Liver (tissue), 9 donors: ENCODE results near the gene OMG. TPM values are rescaled to one million over a fixed set of nuclear protein-coding genes. Genes with fewer than 3 reads are reported as not detected.

Source experiments
- DNase-seq: peaks from one replicate; pipeline ENCODE4 v3.0.0-alpha.2; 2017; ENCODE audit warnings: low spot score
- H3K27ac ChIP-seq, 2 donors: one replicate each; pipeline ENCODE4 v1.7.0; 2013; ENCODE audit warnings: inconsistent platforms in 2 of 2, low read length in 2 of 2, control low read depth in 1 of 2, low read depth in 1 of 2, mild to moderate bottlenecking in 1 of 2
- H3K27me3 ChIP-seq, 4 donors: one replicate each; pipeline versions ENCODE4 v1.6.1 to v1.7.0; 2013; ENCODE audit warnings: low read length in 3 of 4, inconsistent platforms in 1 of 4, mild to moderate bottlenecking in 1 of 4, moderate library complexity in 1 of 4; ENCODE audit not compliant: control insufficient read depth in 4 of 4, insufficient read depth in 4 of 4
- H3K36me3 ChIP-seq, 4 donors: one replicate each; pipeline versions ENCODE4 v1.6.1 to v1.7.0; 2013; ENCODE audit warnings: low read length in 3 of 4, mild to moderate bottlenecking in 3 of 4, low read depth in 1 of 4, moderate library complexity in 1 of 4; ENCODE audit not compliant: control insufficient read depth in 4 of 4, insufficient read depth in 3 of 4
- H3K4me1 ChIP-seq, 4 donors: one replicate each; pipeline versions ENCODE4 v1.6.1 to v1.7.0; 2013; ENCODE audit warnings: low read length in 3 of 4, mild to moderate bottlenecking in 3 of 4, moderate library complexity in 1 of 4; ENCODE audit not compliant: control insufficient read depth in 4 of 4, insufficient read depth in 4 of 4
- H3K4me3 ChIP-seq, 3 donors: one replicate each; pipeline versions ENCODE4 v1.6.1 to v1.7.0; 2013; ENCODE audit warnings: low read length in 3 of 3, control low read depth in 1 of 3, low read depth in 1 of 3, mild to moderate bottlenecking in 1 of 3
- H3K9ac ChIP-seq, 2 donors: one replicate each; pipeline ENCODE4 v1.7.0; 2013; ENCODE audit warnings: low read length in 2 of 2, mild to moderate bottlenecking in 2 of 2, moderate library complexity in 2 of 2, control low read depth in 1 of 2, low read depth in 1 of 2
- H3K9me3 ChIP-seq, 4 donors: one replicate each; pipeline versions ENCODE4 v1.6.1 to v1.7.0; 2013; ENCODE audit warnings: low read length in 3 of 4; ENCODE audit not compliant: control insufficient read depth in 4 of 4
- EGR1 ChIP-seq, 2 donors: IDR thresholded peaks; 2 replicates each; pipeline ENCODE4 v1.6.1; 2016 to 2018; ENCODE audit warnings: antibody characterized with exemption in 2 of 2, low read depth in 2 of 2
- FOXA2 ChIP-seq: IDR thresholded peaks from 2 replicates; pipeline ENCODE4 v1.6.1; 2016; ENCODE audit warnings: antibody characterized with exemption
- GABPA ChIP-seq, 2 donors: IDR thresholded peaks in 1 of 2; conservative IDR thresholded peaks in 1 of 2; 2 replicates each; pipeline ENCODE4 v1.6.1; 2016; ENCODE audit warnings: antibody characterized with exemption in 2 of 2, mild to moderate bottlenecking in 1 of 2, moderate library complexity in 1 of 2
- HNF4A ChIP-seq, 2 donors: conservative IDR thresholded peaks; 2 replicates each; pipeline ENCODE4 v1.6.1; 2016; ENCODE audit warnings: antibody characterized with exemption in 2 of 2, mild to moderate bottlenecking in 2 of 2
- HNF4G ChIP-seq: IDR thresholded peaks from 2 replicates; pipeline ENCODE4 v1.6.1; 2016; ENCODE audit warnings: antibody characterized with exemption
- JUND ChIP-seq, 2 donors: IDR thresholded peaks; 2 replicates each; pipeline ENCODE4 v1.6.1; 2016; ENCODE audit warnings: antibody characterized with exemption in 2 of 2
- NR2F2 ChIP-seq: IDR thresholded peaks from 2 replicates; pipeline ENCODE4 v1.6.1; 2016; ENCODE audit warnings: antibody characterized with exemption
- RAD21 ChIP-seq, 2 donors: IDR thresholded peaks; 2 replicates each; pipeline ENCODE4 v1.6.1; 2016; ENCODE audit warnings: antibody characterized with exemption in 2 of 2, mild to moderate bottlenecking in 2 of 2
- RXRA ChIP-seq, 2 donors: IDR thresholded peaks; 2 replicates each; pipeline ENCODE4 v1.6.1; 2017 to 2018; ENCODE audit warnings: antibody characterized with exemption in 2 of 2, mild to moderate bottlenecking in 1 of 2
- SP1 ChIP-seq: IDR thresholded peaks from 2 replicates; pipeline ENCODE4 v1.6.1; 2018; ENCODE audit warnings: antibody characterized with exemption, mild to moderate bottlenecking
- TAF1 ChIP-seq: conservative IDR thresholded peaks from 2 replicates; pipeline ENCODE4 v1.6.1; 2016; ENCODE audit warnings: antibody characterized with exemption, mild to moderate bottlenecking
- YY1 ChIP-seq: IDR thresholded peaks from 2 replicates; pipeline ENCODE4 v1.6.1; 2016; ENCODE audit warnings: antibody characterized with exemption, mild to moderate bottlenecking
- WGBS: extraction: QIAGEN DNeasy Blood & Tissue Kit; methylation state at CpG from one replicate; pipeline ENCODE4 v1.1.7; 2013; 5-methylcytosine and 5-hydroxymethylcytosine counted together
- polyA plus RNA-seq, 2 donors: library from polyadenylated mRNA; stranded (reverse) in 1 of 2; unstranded in 1 of 2; fragments of 200-250 nt in 1 of 2; fragments of >200 nt in 1 of 2; fragmentation: Nextera tagmentation in 1 of 2; extraction: Ambion mirVana in 1 of 2; gene quantifications; one replicate each; pipeline versions ENCODE4 v1.2.1 to v1.2.3, GENCODE V29; 2013 to 2015
- total RNA-seq, 2 donors: library from RNA; depleted of rRNA; stranded (reverse); fragments of >200 nt; gene quantifications; one replicate each; pipeline ENCODE4 v1.2.3, GENCODE V29; 2014
- TF ChIP-seq, protein P1 (sequence below): IDR thresholded peaks from 2 replicates; pipeline ENCODE4 v1.6.1; 2016; ENCODE audit warnings: antibody characterized with exemption
- TF ChIP-seq, protein P2 (sequence below): fragments of 150-350 bp; IDR thresholded peaks from 2 replicates; pipeline ENCODE4 v1.5.1; 2017; ENCODE audit warnings: improper control_type of control experiment, low read depth, low read length; ENCODE audit not compliant: missing input control
- TF ChIP-seq, protein P3 (sequence below): IDR thresholded peaks from 2 replicates; pipeline ENCODE4 v1.6.1; 2016; ENCODE audit warnings: antibody characterized with exemption, mild to moderate bottlenecking
- TF ChIP-seq, protein P4 (sequence below): IDR thresholded peaks from 2 replicates; pipeline ENCODE4 v1.6.1; 2016; ENCODE audit warnings: antibody characterized with exemption
- TF ChIP-seq, protein P5 (sequence below): IDR thresholded peaks from 2 replicates; pipeline ENCODE4 v1.6.1; 2016; ENCODE audit warnings: antibody characterized with exemption
- donor health status: healthy.
- donor health status: healthy.
- donor health status: healthy.
- donor health status: healthy.
- donor health status: healthy.

Gene OMG
- total and polyA plus RNA-seq, 4 donors, result 0.05 to 2.1 (median 0.19) TPM

DNA sequence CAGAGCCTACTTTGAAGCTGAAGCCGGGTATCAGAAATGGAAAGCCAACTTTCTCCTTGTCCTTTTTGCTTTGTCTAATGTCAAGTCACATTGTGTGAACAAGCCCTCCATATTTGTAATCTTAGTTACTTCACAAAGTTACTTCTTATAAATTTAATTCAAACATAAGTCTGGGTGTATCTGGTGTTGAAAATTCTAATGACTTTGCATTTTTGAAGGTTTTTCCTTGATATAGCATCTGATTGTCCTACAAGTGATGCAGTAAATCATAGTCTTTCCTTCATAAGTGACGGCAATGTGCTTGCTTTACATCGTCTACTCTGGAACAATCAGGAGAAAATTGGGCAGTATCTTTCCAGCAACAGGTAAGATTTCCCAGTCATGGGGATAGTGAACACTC lies 36.9 kb downstream of the OMG start:
- H3K27ac ChIP-seq, result no peak overlapping the region
- H3K27me3 ChIP-seq, result no peaks in the 10 kb centered on the region
- no peaks in the 10 kb centered on the region for H3K4me1 ChIP-seq
- H3K36me3 ChIP-seq, result peaks cover 1 to 9% (median 4%) of the 10 kb centered on the region in 4 donors
- H3K4me3 ChIP-seq, result no peak overlapping the region
- H3K9ac ChIP-seq, result no peak overlapping the region
- no peaks in the 10 kb centered on the region for H3K9me3 ChIP-seq
- TF ChIP-seq RAD21 (IDR thresholded peaks at IDR 0.05) (no peak), FOXA2 (no peak), YY1 (no peak), GABPA (IDR thresholded peaks at IDR 0.05 in 1 of 2, conservative IDR thresholded peaks at IDR 0.05 in 1 of 2) (no peak), NR2F2 (no peak), RXRA (IDR thresholded peaks at IDR 0.05) (no peak), JUND (IDR thresholded peaks at IDR 0.05) (no peak), SP1 (no peak), TAF1 (no peak), HNF4G (no peak), EGR1 (IDR thresholded peaks at IDR 0.05; ENCODE audit: low read depth in 2 of 2) (no peak)
- TF ChIP-seq, protein P1, sequence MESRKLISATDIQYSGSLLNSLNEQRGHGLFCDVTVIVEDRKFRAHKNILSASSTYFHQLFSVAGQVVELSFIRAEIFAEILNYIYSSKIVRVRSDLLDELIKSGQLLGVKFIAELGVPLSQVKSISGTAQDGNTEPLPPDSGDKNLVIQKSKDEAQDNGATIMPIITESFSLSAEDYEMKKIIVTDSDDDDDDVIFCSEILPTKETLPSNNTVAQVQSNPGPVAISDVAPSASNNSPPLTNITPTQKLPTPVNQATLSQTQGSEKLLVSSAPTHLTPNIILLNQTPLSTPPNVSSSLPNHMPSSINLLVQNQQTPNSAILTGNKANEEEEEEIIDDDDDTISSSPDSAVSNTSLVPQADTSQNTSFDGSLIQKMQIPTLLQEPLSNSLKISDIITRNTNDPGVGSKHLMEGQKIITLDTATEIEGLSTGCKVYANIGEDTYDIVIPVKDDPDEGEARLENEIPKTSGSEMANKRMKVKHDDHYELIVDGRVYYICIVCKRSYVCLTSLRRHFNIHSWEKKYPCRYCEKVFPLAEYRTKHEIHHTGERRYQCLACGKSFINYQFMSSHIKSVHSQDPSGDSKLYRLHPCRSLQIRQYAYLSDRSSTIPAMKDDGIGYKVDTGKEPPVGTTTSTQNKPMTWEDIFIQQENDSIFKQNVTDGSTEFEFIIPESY, result no peak
- TF ChIP-seq, protein P2, sequence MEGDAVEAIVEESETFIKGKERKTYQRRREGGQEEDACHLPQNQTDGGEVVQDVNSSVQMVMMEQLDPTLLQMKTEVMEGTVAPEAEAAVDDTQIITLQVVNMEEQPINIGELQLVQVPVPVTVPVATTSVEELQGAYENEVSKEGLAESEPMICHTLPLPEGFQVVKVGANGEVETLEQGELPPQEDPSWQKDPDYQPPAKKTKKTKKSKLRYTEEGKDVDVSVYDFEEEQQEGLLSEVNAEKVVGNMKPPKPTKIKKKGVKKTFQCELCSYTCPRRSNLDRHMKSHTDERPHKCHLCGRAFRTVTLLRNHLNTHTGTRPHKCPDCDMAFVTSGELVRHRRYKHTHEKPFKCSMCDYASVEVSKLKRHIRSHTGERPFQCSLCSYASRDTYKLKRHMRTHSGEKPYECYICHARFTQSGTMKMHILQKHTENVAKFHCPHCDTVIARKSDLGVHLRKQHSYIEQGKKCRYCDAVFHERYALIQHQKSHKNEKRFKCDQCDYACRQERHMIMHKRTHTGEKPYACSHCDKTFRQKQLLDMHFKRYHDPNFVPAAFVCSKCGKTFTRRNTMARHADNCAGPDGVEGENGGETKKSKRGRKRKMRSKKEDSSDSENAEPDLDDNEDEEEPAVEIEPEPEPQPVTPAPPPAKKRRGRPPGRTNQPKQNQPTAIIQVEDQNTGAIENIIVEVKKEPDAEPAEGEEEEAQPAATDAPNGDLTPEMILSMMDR, result no peak
- TF ChIP-seq, protein P3, sequence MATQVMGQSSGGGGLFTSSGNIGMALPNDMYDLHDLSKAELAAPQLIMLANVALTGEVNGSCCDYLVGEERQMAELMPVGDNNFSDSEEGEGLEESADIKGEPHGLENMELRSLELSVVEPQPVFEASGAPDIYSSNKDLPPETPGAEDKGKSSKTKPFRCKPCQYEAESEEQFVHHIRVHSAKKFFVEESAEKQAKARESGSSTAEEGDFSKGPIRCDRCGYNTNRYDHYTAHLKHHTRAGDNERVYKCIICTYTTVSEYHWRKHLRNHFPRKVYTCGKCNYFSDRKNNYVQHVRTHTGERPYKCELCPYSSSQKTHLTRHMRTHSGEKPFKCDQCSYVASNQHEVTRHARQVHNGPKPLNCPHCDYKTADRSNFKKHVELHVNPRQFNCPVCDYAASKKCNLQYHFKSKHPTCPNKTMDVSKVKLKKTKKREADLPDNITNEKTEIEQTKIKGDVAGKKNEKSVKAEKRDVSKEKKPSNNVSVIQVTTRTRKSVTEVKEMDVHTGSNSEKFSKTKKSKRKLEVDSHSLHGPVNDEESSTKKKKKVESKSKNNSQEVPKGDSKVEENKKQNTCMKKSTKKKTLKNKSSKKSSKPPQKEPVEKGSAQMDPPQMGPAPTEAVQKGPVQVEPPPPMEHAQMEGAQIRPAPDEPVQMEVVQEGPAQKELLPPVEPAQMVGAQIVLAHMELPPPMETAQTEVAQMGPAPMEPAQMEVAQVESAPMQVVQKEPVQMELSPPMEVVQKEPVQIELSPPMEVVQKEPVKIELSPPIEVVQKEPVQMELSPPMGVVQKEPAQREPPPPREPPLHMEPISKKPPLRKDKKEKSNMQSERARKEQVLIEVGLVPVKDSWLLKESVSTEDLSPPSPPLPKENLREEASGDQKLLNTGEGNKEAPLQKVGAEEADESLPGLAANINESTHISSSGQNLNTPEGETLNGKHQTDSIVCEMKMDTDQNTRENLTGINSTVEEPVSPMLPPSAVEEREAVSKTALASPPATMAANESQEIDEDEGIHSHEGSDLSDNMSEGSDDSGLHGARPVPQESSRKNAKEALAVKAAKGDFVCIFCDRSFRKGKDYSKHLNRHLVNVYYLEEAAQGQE, result no peak
- TF ChIP-seq, protein P4, sequence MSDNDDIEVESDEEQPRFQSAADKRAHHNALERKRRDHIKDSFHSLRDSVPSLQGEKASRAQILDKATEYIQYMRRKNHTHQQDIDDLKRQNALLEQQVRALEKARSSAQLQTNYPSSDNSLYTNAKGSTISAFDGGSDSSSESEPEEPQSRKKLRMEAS, result no peak
- TF ChIP-seq, protein P5, sequence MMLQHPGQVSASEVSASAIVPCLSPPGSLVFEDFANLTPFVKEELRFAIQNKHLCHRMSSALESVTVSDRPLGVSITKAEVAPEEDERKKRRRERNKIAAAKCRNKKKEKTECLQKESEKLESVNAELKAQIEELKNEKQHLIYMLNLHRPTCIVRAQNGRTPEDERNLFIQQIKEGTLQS, result no peak
- 98% methylated on average over 3 of the region's 3 CpGs for WGBS
- DNase-seq, result no peak

DNA sequence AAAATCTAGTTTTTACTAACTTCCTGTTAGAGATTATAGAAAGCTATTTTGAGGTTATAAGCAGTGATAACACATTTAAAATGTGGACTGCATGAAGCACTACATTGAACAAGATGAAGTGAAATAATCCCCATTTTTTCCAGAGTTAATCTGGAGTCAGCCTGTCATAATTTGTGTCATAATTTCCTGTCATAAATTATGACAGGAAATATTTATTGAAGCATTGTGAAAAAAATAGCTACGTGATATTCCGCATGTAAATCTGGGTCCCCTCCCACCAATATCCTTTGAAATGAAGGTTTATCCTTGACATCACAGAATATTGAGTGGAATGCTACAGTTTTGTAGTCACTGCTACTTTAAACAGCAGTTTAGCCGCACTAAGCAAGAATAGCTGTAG lies 40.1 kb downstream of the OMG start:
- Histone ChIP-seq H3K4me3 (no peak overlapping the region), H3K27ac (no peak overlapping the region), H3K9me3 (no peaks in the 10 kb centered on the region), H3K9ac (no peak overlapping the region), H3K36me3 (peaks cover 1 to 7% (median 4%) of the 10 kb centered on the region in 4 donors), H3K4me1 (no peaks in the 10 kb centered on the region), H3K27me3 (no peaks in the 10 kb centered on the region)
- WGBS, result 78% methylated on average over 3 of the region's 3 CpGs
- no peak for TF ChIP-seq RAD21 (IDR thresholded peaks at IDR 0.05)
- TF ChIP-seq HNF4A (conservative IDR thresholded peaks at IDR 0.05), result no peak
- TF ChIP-seq YY1, result no peak
- no peak for DNase-seq
